ENCODE measurements around the gene ATG10. TPM values are rescaled to one million over a fixed set of nuclear protein-coding genes. Genes with fewer than 3 reads are reported as not detected.
"Not testable (repeated sequence)": the region's sequence is repeated elsewhere in the genome, so short reads cannot be mapped to it uniquely, and the experiment has no call there.

Gene ATG10
- total RNA-seq, 2 donors from 2014 or later = 3.2 to 16.7 TPM

- H3K4me1 ChIP-seq (replicated peaks) = no peaks in the 10 kb centered on the region
- 73% methylated on average over 3 of the region's 3 CpGs for WGBS
- intact Hi-C loops (cut with DNase I) = no loop called here
- TF ChIP-seq CTCF (IDR thresholded peaks at IDR 0.05) (no peak), POLR2AphosphoS5 (IDR thresholded peaks at IDR 0.05) (no peak), POLR2A (IDR thresholded peaks at IDR 0.05) (no peak)
- H3K36me3 ChIP-seq = no peaks in the 10 kb centered on the region
- no peaks in the 10 kb centered on the region for H3K27me3 ChIP-seq (replicated peaks; ENCODE audit: insufficient read depth)
- DNase-seq (ENCODE audit: low spot score) = no peak
- H3K27ac ChIP-seq = no peak overlapping the region
- no peaks in the 10 kb centered on the region for H3K9me3 ChIP-seq
- no peak overlapping the region for H3K4me3 ChIP-seq
These were observed 285.9 kb downstream of the ATG10 start for GRCh38 chr5:82257729-82258128.

- 80% methylated on average over 3 of the region's 3 CpGs for WGBS
- no peaks in the 10 kb centered on the region for H3K27me3 ChIP-seq (replicated peaks; ENCODE audit: insufficient read depth)
- no peaks in the 10 kb centered on the region for H3K9me3 ChIP-seq
- DNase-seq (ENCODE audit: low spot score) = no peak
- H3K4me3 ChIP-seq = no peak overlapping the region
- TF ChIP-seq POLR2AphosphoS5 (IDR thresholded peaks at IDR 0.05) = no peak
- TF ChIP-seq POLR2A (IDR thresholded peaks at IDR 0.05) = no peak
- peak in 2 of 4 experiments; percentile 25 to 28 for TF ChIP-seq CTCF (IDR thresholded peaks at IDR 0.05)
- no peaks in the 10 kb centered on the region for H3K36me3 ChIP-seq
- H3K27ac ChIP-seq = no peak overlapping the region
- intact Hi-C loops (cut with DNase I) = no loop called here
- no peaks in the 10 kb centered on the region for H3K4me1 ChIP-seq (replicated peaks)
These were observed 287.5 kb downstream of the ATG10 start for GRCh38 chr5:82259172-82259800.

- Histone ChIP-seq H3K27ac (no peak overlapping the region), H3K9me3 (no peaks in the 10 kb centered on the region), H3K4me3 (no peak overlapping the region), H3K36me3 (no peaks in the 10 kb centered on the region), H3K4me1 (replicated peaks) (no peaks in the 10 kb centered on the region), H3K27me3 (replicated peaks; ENCODE audit: insufficient read depth) (no peaks in the 10 kb centered on the region)
- no peak for DNase-seq (ENCODE audit: low spot score)
- intact Hi-C loops (cut with DNase I) = no loop called here
- WGBS = 46% methylated on average over 4 of the region's 4 CpGs
- no peak for TF ChIP-seq POLR2AphosphoS5 (IDR thresholded peaks at IDR 0.05)
- TF ChIP-seq POLR2A (IDR thresholded peaks at IDR 0.05) = no peak
- no peak for TF ChIP-seq CTCF (IDR thresholded peaks at IDR 0.05)
These were observed 293.2 kb downstream of the ATG10 start for GRCh38 chr5:82265047-82265446.

- intact Hi-C loops (cut with DNase I); H3K36me3 ChIP-seq; H3K4me3 ChIP-seq; DNase-seq (ENCODE audit: low spot score); H3K27me3 ChIP-seq (replicated peaks; ENCODE audit: insufficient read depth); H3K4me1 ChIP-seq (replicated peaks); H3K9me3 ChIP-seq; H3K27ac ChIP-seq: not testable (repeated sequence)
- WGBS = 96% methylated on average over 9 of the region's 9 CpGs
These were observed 295.6 kb downstream of the ATG10 start for GRCh38 chr5:82267297-82267933.

GRCh38 chr5:82269363-82269762, 297.5 kb downstream of the ATG10 start:
- H3K27me3 ChIP-seq (replicated peaks; ENCODE audit: insufficient read depth); H3K9me3 ChIP-seq; H3K4me1 ChIP-seq (replicated peaks); intact Hi-C loops (cut with DNase I); H3K4me3 ChIP-seq; H3K36me3 ChIP-seq; DNase-seq (ENCODE audit: low spot score); H3K27ac ChIP-seq: not testable (repeated sequence)
- WGBS = 88% methylated on average over 2 of the region's 2 CpGs

GRCh38 chr5:82272571-82273356, 300.9 kb downstream of the ATG10 start:
- DNase-seq (ENCODE audit: low spot score); H3K27ac ChIP-seq; H3K9me3 ChIP-seq; H3K27me3 ChIP-seq (replicated peaks; ENCODE audit: insufficient read depth); H3K4me3 ChIP-seq; intact Hi-C loops (cut with DNase I); H3K4me1 ChIP-seq (replicated peaks); H3K36me3 ChIP-seq: not testable (repeated sequence)
- WGBS = 90% methylated on average over 24 of the region's 24 CpGs

- H3K36me3 ChIP-seq; H3K27me3 ChIP-seq (replicated peaks; ENCODE audit: insufficient read depth); DNase-seq (ENCODE audit: low spot score); H3K27ac ChIP-seq; H3K9me3 ChIP-seq; intact Hi-C loops (cut with DNase I); H3K4me1 ChIP-seq (replicated peaks); H3K4me3 ChIP-seq: not testable (repeated sequence)
- 84% methylated on average over 4 of the region's 4 CpGs for WGBS
These were observed 301.6 kb downstream of the ATG10 start for GRCh38 chr5:82273426-82273825.

Data from prostate gland (tissue), 2 donors.